AG09309 (cell line): ENCODE results near the gene RNPEP.
"Not testable (repeated sequence)": the region's sequence is repeated elsewhere in the genome, so short reads cannot be mapped to it uniquely, and the experiment has no call there.

Experiments used
- DNase-seq: peaks from one replicate; pipeline ENCODE4 v3.0.0-alpha.2; 2010; ENCODE audit warnings: low read depth
- H3K4me3 ChIP-seq: 2 replicates; pipeline ENCODE4 v1.5.1; 2011; ENCODE audit warnings: mild to moderate bottlenecking, low read depth, low read length, moderate library complexity; ENCODE audit not compliant: control insufficient read depth
- CTCF ChIP-seq: IDR thresholded peaks from 2 replicates; pipeline ENCODE4 v1.5.1; 2011; ENCODE audit warnings: mild to moderate bottlenecking, low read depth, low read length, inconsistent platforms; ENCODE audit not compliant: insufficient read depth, control insufficient read depth; ENCODE audit errors: missing control alignments

Gene RNPEP

GRCh38 chr1:202046748-202047708 lies 64.6 kb downstream of the RNPEP start:
- no peak overlapping the region for H3K4me3 ChIP-seq
- DNase-seq: no peak
- no peak for TF ChIP-seq CTCF

- no peak overlapping the region for H3K4me3 ChIP-seq
- no peak for TF ChIP-seq CTCF
- no peak for DNase-seq
Measured at GRCh38 chr1:202047977-202048376, 65.5 kb downstream of the RNPEP start.

GRCh38 chr1:202049129-202049528 lies 66.7 kb downstream of the RNPEP start:
- DNase-seq: no peak
- no peak for TF ChIP-seq CTCF
- no peak overlapping the region for H3K4me3 ChIP-seq

- H3K4me3 ChIP-seq: no peak overlapping the region
- no peak for DNase-seq
- TF ChIP-seq CTCF: no peak
Measured at GRCh38 chr1:202054094-202054493, 71.6 kb downstream of the RNPEP start.

- not testable (repeated sequence) for H3K4me3 ChIP-seq, DNase-seq
Measured at GRCh38 chr1:202054673-202055072, 72.2 kb downstream of the RNPEP start.
